ENCODE results near the gene GNL3. TPM values are rescaled to one million over a fixed set of nuclear protein-coding genes. Genes with fewer than 3 reads are reported as not detected.
"Not testable (repeated sequence)": the region's sequence is repeated elsewhere in the genome, so short reads cannot be mapped to it uniquely, and the experiment has no call there.

GNL3 gene
- polyA plus RNA-seq, 6 donors from 2014 or later, result 39.2 to 63.8 (median 58.2) TPM

- H3K27ac Mint-ChIP-seq, result no peak overlapping the region
- ATAC-seq (ENCODE audit: low read depth in 2 of 2) (no peak), DNase-seq (no peak)
- no peaks in the 10 kb centered on the region for H3K27me3 Mint-ChIP-seq
- no peak overlapping the region for H3K4me3 Mint-ChIP-seq
- peaks cover 4 to 8% of the 10 kb centered on the region in 2 donors for H3K36me3 Mint-ChIP-seq
- H3K9me3 Mint-ChIP-seq, result peaks cover 0 to 6% (median under 1%) of the 10 kb centered on the region in 7 donors
- H3K4me1 Mint-ChIP-seq, result peaks cover 8 to 18% (median 16%) of the 10 kb centered on the region in 3 donors
Observed at GRCh38 chr3:52714335-52715302, 28.8 kb downstream of the GNL3 start.

GRCh38 chr3:52715714-52716305 lies 30.0 kb downstream of the GNL3 start:
- H3K27ac Mint-ChIP-seq, result peak overlapping the region in 2 of 6 donors; percentile 32 to 44
- peaks cover 12 to 20% (median 12%) of the 10 kb centered on the region in 3 donors for H3K4me1 Mint-ChIP-seq
- DNase-seq (no peak), ATAC-seq (ENCODE audit: low read depth in 2 of 2) (no peak)
- H3K9me3 Mint-ChIP-seq, result peaks cover 0 to 8% (median 2%) of the 10 kb centered on the region in 7 donors
- H3K36me3 Mint-ChIP-seq, result peaks cover 4 to 13% of the 10 kb centered on the region in 2 donors
- no peak overlapping the region for H3K4me3 Mint-ChIP-seq
- H3K27me3 Mint-ChIP-seq, result no peaks in the 10 kb centered on the region

- Mint-ChIP-seq H3K9me3 (peaks cover 0 to 8% (median 2%) of the 10 kb centered on the region in 7 donors), H3K27ac (no peak overlapping the region), H3K4me3 (no peak overlapping the region), H3K27me3 (no peaks in the 10 kb centered on the region), H3K36me3 (peaks cover 4 to 13% of the 10 kb centered on the region in 2 donors), H3K4me1 (peaks cover 12 to 25% (median 18%) of the 10 kb centered on the region in 3 donors)
- ATAC-seq (ENCODE audit: low read depth in 2 of 2) (no peak), DNase-seq (no peak)
Observed at GRCh38 chr3:52719618-52720017, 33.8 kb downstream of the GNL3 start.

GRCh38 chr3:52721002-52721729 lies 35.3 kb downstream of the GNL3 start:
- ATAC-seq (ENCODE audit: low read depth in 2 of 2) (peak; percentile 61 to 79), DNase-seq (no peak)
- Mint-ChIP-seq H3K9me3 (peaks cover 0 to 8% (median 2%) of the 10 kb centered on the region in 7 donors), H3K27ac (peak overlapping the region in 2 of 6 donors; percentile 1 to 80), H3K36me3 (peaks cover 10 to 13% of the 10 kb centered on the region in 2 donors), H3K4me3 (peak overlapping the region in 2 of 8 donors; percentile 9 to 72), H3K4me1 (peaks cover 12 to 25% (median 18%) of the 10 kb centered on the region in 3 donors), H3K27me3 (no peaks in the 10 kb centered on the region)

GRCh38 chr3:52721730-52722008 lies 35.8 kb downstream of the GNL3 start:
- ATAC-seq (ENCODE audit: low read depth in 2 of 2), result no peak
- peaks cover 8 to 25% (median 18%) of the 10 kb centered on the region in 3 donors for H3K4me1 Mint-ChIP-seq
- no peak overlapping the region for H3K4me3 Mint-ChIP-seq
- peaks cover 0 to 8% (median 2%) of the 10 kb centered on the region in 7 donors for H3K9me3 Mint-ChIP-seq
- H3K27ac Mint-ChIP-seq, result no peak overlapping the region
- peaks cover 5 to 13% of the 10 kb centered on the region in 2 donors for H3K36me3 Mint-ChIP-seq
- no peaks in the 10 kb centered on the region for H3K27me3 Mint-ChIP-seq
- no peak for DNase-seq

- DNase-seq (no peak), ATAC-seq (ENCODE audit: low read depth in 2 of 2) (no peak)
- Mint-ChIP-seq H3K27me3 (no peaks in the 10 kb centered on the region), H3K4me3 (no peak overlapping the region), H3K27ac (peak overlapping the region in 2 of 6 donors; percentile 39 to 59), H3K9me3 (peaks cover 0 to 8% (median 2%) of the 10 kb centered on the region in 7 donors), H3K4me1 (peaks cover 8 to 25% (median 18%) of the 10 kb centered on the region in 3 donors), H3K36me3 (peaks cover 5 to 13% of the 10 kb centered on the region in 2 donors)
Observed at GRCh38 chr3:52722491-52722890, 36.7 kb downstream of the GNL3 start.

- ATAC-seq (ENCODE audit: low read depth in 2 of 2) (no peak), DNase-seq (no peak)
- peaks cover 5 to 12% of the 10 kb centered on the region in 2 donors for H3K36me3 Mint-ChIP-seq
- H3K4me1 Mint-ChIP-seq, result peaks cover 8 to 25% (median 18%) of the 10 kb centered on the region in 3 donors
- no peak overlapping the region for H3K4me3 Mint-ChIP-seq
- peak overlapping the region in 1 of 6 donors; percentile 28 for H3K27ac Mint-ChIP-seq
- peaks cover 0 to 13% (median 8%) of the 10 kb centered on the region in 7 donors for H3K9me3 Mint-ChIP-seq
- H3K27me3 Mint-ChIP-seq, result no peaks in the 10 kb centered on the region
Observed at GRCh38 chr3:52723935-52724334, 38.1 kb downstream of the GNL3 start.

- peak overlapping the region in 1 of 6 donors; percentile 28 for H3K27ac Mint-ChIP-seq
- H3K9me3 Mint-ChIP-seq, result peaks cover 0 to 17% (median 10%) of the 10 kb centered on the region in 7 donors
- peaks cover 5 to 6% of the 10 kb centered on the region in 2 donors for H3K36me3 Mint-ChIP-seq
- DNase-seq, result no peak
- no peaks in the 10 kb centered on the region for H3K27me3 Mint-ChIP-seq
- no peak for ATAC-seq (ENCODE audit: low read depth in 2 of 2)
- H3K4me1 Mint-ChIP-seq, result peaks cover 8 to 25% (median 18%) of the 10 kb centered on the region in 3 donors
- no peak overlapping the region for H3K4me3 Mint-ChIP-seq
Observed at GRCh38 chr3:52724511-52724910, 38.7 kb downstream of the GNL3 start.

- Mint-ChIP-seq H3K36me3 (peaks cover 35 to 40% of the 10 kb centered on the region in 2 donors), H3K27ac (peak overlapping the region in 2 of 6 donors; percentile 14 to 56), H3K9me3 (peaks cover 0 to 30% (median 19%) of the 10 kb centered on the region in 7 donors)
- not testable (repeated sequence) for DNase-seq; ATAC-seq (ENCODE audit: low read depth in 2 of 2); H3K4me1 Mint-ChIP-seq; H3K27me3 Mint-ChIP-seq; H3K4me3 Mint-ChIP-seq
Observed at GRCh38 chr3:52728753-52729152, 42.9 kb downstream of the GNL3 start.

GRCh38 chr3:52730681-52731080 lies 44.8 kb downstream of the GNL3 start:
- ATAC-seq (ENCODE audit: low read depth in 2 of 2), result no peak
- Mint-ChIP-seq H3K9me3 (peaks cover 0 to 30% (median 19%) of the 10 kb centered on the region in 7 donors), H3K4me1 (peaks cover 0 to 5% (median 5%) of the 10 kb centered on the region in 3 donors), H3K36me3 (peaks cover 47 to 49% of the 10 kb centered on the region in 2 donors), H3K27ac (peak overlapping the region in 2 of 6 donors; percentile 31 to 36), H3K27me3 (no peaks in the 10 kb centered on the region), H3K4me3 (no peak overlapping the region)
- DNase-seq, result no peak

GRCh38 chr3:52731590-52731989 lies 45.8 kb downstream of the GNL3 start:
- Mint-ChIP-seq H3K27me3 (no peaks in the 10 kb centered on the region), H3K27ac (peak overlapping the region in 1 of 6 donors; percentile 6), H3K4me1 (peaks cover 0 to 5% (median 5%) of the 10 kb centered on the region in 3 donors), H3K36me3 (peaks cover 48 to 50% of the 10 kb centered on the region in 2 donors), H3K4me3 (no peak overlapping the region), H3K9me3 (peaks cover 0 to 29% (median 19%) of the 10 kb centered on the region in 7 donors)
- ATAC-seq (ENCODE audit: low read depth in 2 of 2) (no peak), DNase-seq (no peak)

- peaks cover 0 to 25% (median 17%) of the 10 kb centered on the region in 7 donors for H3K9me3 Mint-ChIP-seq
- H3K4me1 Mint-ChIP-seq, result peaks cover 0 to 5% (median 5%) of the 10 kb centered on the region in 3 donors
- peaks cover 50 to 52% of the 10 kb centered on the region in 2 donors for H3K36me3 Mint-ChIP-seq
- H3K27ac Mint-ChIP-seq, result no peak overlapping the region
- no peak for ATAC-seq (ENCODE audit: low read depth in 2 of 2)
- H3K27me3 Mint-ChIP-seq, result no peaks in the 10 kb centered on the region
- no peak for DNase-seq
- H3K4me3 Mint-ChIP-seq, result no peak overlapping the region
Observed at GRCh38 chr3:52733256-52733891, 47.5 kb downstream of the GNL3 start.

Data from naive B cell (primary cell).